BJ (cell line): ENCODE results near the gene MAP2. TPM values are rescaled to one million over a fixed set of nuclear protein-coding genes. Genes with fewer than 3 reads are reported as not detected.

Source experiments
- CTCF ChIA-PET: fragments of 350-600 bp; formaldehyde crosslinking; extraction: SDS; loops from one replicate; lab custom pipeline; 2021; ENCODE audit warnings: antibody characterized with exemption, inconsistent platforms; lab: Yijun Ruan, JAX
- POLR2A ChIA-PET: fragments of 300-600 bp; sonication (Branson Sonifier 250); formaldehyde crosslinking; extraction: SDS; loops from one replicate; lab custom pipeline; 2021; ENCODE audit warnings: antibody characterized with exemption; lab: Charles Lee
- DNase-seq: peaks from one replicate; pipeline ENCODE4 v3.0.0-alpha.2; 2011; ENCODE audit warnings: low read depth
- H3K27me3 ChIP-seq: 2 replicates; pipeline ENCODE4 v1.6.0; 2011; ENCODE audit warnings: low read length; ENCODE audit not compliant: control insufficient read depth, insufficient read depth
- H3K36me3 ChIP-seq: 2 replicates; pipeline ENCODE4 v1.5.1; 2011; ENCODE audit warnings: low read length; ENCODE audit not compliant: control insufficient read depth, insufficient read depth
- H3K4me3 ChIP-seq: 2 replicates; pipeline ENCODE4 v1.5.1; 2011; ENCODE audit warnings: low read depth, mild to moderate bottlenecking, control low read depth, low read length
- CTCF ChIP-seq: IDR thresholded peaks from 2 replicates; pipeline ENCODE4 v1.5.1; 2011; ENCODE audit warnings: low read depth, mild to moderate bottlenecking, control low read depth, inconsistent platforms, low read length, moderate library complexity; ENCODE audit not compliant: insufficient read depth
- polyA plus RNA-seq: library from polyadenylated mRNA; depleted of rRNA; stranded (reverse); fragments of >200 nt; gene quantifications from 2 replicates; pipeline ENCODE4 v1.2.3, GENCODE V29; 2011

Gene MAP2
- polyA plus RNA-seq, 1 experiment = 3.5 TPM

- DNase-seq = no peak
- ChIA-PET CTCF (no interaction called here), POLR2A (no interaction called here)
- TF ChIP-seq CTCF = no peak
- Histone ChIP-seq H3K36me3 (no peaks in the 10 kb centered on the region), H3K27me3 (no peaks in the 10 kb centered on the region), H3K4me3 (no peak overlapping the region)
Measured at GRCh38 chr2:209653134-209653533, 229.3 kb downstream of the MAP2 start.

- Histone ChIP-seq H3K36me3 (no peaks in the 10 kb centered on the region), H3K27me3 (no peaks in the 10 kb centered on the region), H3K4me3 (no peak overlapping the region)
- ChIA-PET POLR2A (no interaction called here), CTCF (no interaction called here)
- no peak for DNase-seq
- TF ChIP-seq CTCF = no peak
Measured at GRCh38 chr2:209661286-209661894, 237.5 kb downstream of the MAP2 start.

DNA sequence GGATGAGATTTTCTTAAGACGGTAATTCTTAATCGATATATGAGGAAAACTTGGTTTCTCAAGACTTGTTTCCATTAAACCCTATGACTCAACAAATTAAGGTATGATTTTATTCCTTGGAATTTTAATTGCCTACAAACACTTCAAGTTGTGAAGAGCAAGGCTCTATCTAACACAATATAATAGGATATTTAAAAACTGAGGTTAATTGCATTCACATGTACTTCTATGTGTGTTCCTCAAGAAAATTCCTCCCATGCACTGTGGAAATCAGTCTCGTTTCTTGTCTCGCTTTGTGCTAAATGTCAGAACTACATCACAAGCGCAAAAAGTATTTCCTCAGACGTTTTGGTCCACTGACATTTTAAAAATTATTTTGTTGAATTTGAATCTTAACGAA is 238.2 kb downstream of the MAP2 start:
- DNase-seq = no peak
- ChIA-PET CTCF (no interaction called here), POLR2A (no interaction called here)
- no peak for TF ChIP-seq CTCF
- Histone ChIP-seq H3K36me3 (no peaks in the 10 kb centered on the region), H3K4me3 (no peak overlapping the region), H3K27me3 (no peaks in the 10 kb centered on the region)

GRCh38 chr2:209663139-209663538 is 239.3 kb downstream of the MAP2 start:
- H3K27me3 ChIP-seq = no peaks in the 10 kb centered on the region
- no peaks in the 10 kb centered on the region for H3K36me3 ChIP-seq
- no peak for TF ChIP-seq CTCF
- no peak for DNase-seq
- no peak overlapping the region for H3K4me3 ChIP-seq
- POLR2A ChIA-PET = no interaction called here
- CTCF ChIA-PET = interaction anchor here (0.7 kb wide), 1 partner anchor 22 kb away, joined by 3 read pairs; no protein-coding TSS in a partner anchor

- Histone ChIP-seq H3K27me3 (no peaks in the 10 kb centered on the region), H3K36me3 (no peaks in the 10 kb centered on the region), H3K4me3 (no peak overlapping the region)
- ChIA-PET POLR2A (no interaction called here), CTCF (no interaction called here)
- no peak for DNase-seq
- TF ChIP-seq CTCF = no peak
Measured at GRCh38 chr2:209663656-209664055, 239.8 kb downstream of the MAP2 start.
